Limb (tissue), 2 donors: ENCODE measurements around the gene PRPS1L1.

ENCODE experiments used
- DNase-seq, 2 donors: peaks; one replicate each; pipeline ENCODE4 v3.0.0-alpha.2; 2016; ENCODE audit errors: extremely low spot score in 2 of 2

PRPS1L1 gene

GRCh38 chr7:18016547-18017444 lies 10.8 kb downstream of the PRPS1L1 start:
- no peak for DNase-seq

GRCh38 chr7:18013936-18014335 lies 13.7 kb downstream of the PRPS1L1 start:
- no peak for DNase-seq

GRCh38 chr7:18004372-18004771 lies 23.3 kb downstream of the PRPS1L1 start:
- no peak for DNase-seq

GRCh38 chr7:18003286-18003994 lies 24.2 kb downstream of the PRPS1L1 start:
- DNase-seq, result no peak

GRCh38 chr7:17998692-17999091 lies 29.0 kb downstream of the PRPS1L1 start:
- no peak for DNase-seq

- no peak for DNase-seq
Measured at GRCh38 chr7:17996442-17997223, 31.0 kb downstream of the PRPS1L1 start.

- DNase-seq, result no peak
Measured at GRCh38 chr7:17996040-17996439, 31.6 kb downstream of the PRPS1L1 start.

GRCh38 chr7:17994079-17994850 lies 33.4 kb downstream of the PRPS1L1 start:
- DNase-seq, result no peak

- DNase-seq, result no peak
Measured at GRCh38 chr7:17991866-17992648, 35.6 kb downstream of the PRPS1L1 start.

GRCh38 chr7:17990761-17991160 lies 36.9 kb downstream of the PRPS1L1 start:
- DNase-seq, result no peak

GRCh38 chr7:17989546-17989945 lies 38.1 kb downstream of the PRPS1L1 start:
- no peak for DNase-seq

- no peak for DNase-seq
Measured at GRCh38 chr7:17988858-17989257, 38.8 kb downstream of the PRPS1L1 start.

GRCh38 chr7:17988141-17988540 lies 39.5 kb downstream of the PRPS1L1 start:
- DNase-seq, result no peak

- no peak for DNase-seq
Measured at GRCh38 chr7:17986851-17987250, 40.8 kb downstream of the PRPS1L1 start.

GRCh38 chr7:17985473-17986239 lies 42.0 kb downstream of the PRPS1L1 start:
- DNase-seq, result no peak

GRCh38 chr7:17984288-17984687 lies 43.4 kb downstream of the PRPS1L1 start:
- no peak for DNase-seq

- DNase-seq, result peak in 1 of 2 donors; percentile 18
Measured at GRCh38 chr7:17983221-17984062, 44.2 kb downstream of the PRPS1L1 start.

GRCh38 chr7:17976952-17977351 lies 50.7 kb downstream of the PRPS1L1 start:
- no peak for DNase-seq
